Esophagus squamous epithelium (tissue), 5 donors: ENCODE data around the gene TEX51. TPM values are rescaled to one million over a fixed set of nuclear protein-coding genes. Genes with fewer than 3 reads are reported as not detected.

Experiments used
- DNase-seq: peaks from one replicate; lab custom pipeline; 2025; lab: John Stamatoyannopoulos, UW
- H3K27ac ChIP-seq, 4 donors: fragments of 200-600 bp; sonication (generic); one replicate each; pipeline ENCODE4 v1.5.1; 2016 to 2019; ENCODE audit warnings: mild to moderate bottlenecking in 1 of 4
- H3K27me3 ChIP-seq, 4 donors: fragments of 200-600 bp; sonication (generic); 1 replicate in 3 of 4; 2 replicates in 1 of 4; pipeline versions ENCODE4 v1.5.1 to v1.6.0; 2017 to 2021; ENCODE audit warnings: antibody characterized with exemption in 1 of 4
- H3K36me3 ChIP-seq, 3 donors: fragments of 200-600 bp; sonication (generic); one replicate each; pipeline ENCODE4 v1.5.1; 2016 to 2019
- H3K4me1 ChIP-seq, 3 donors: fragments of 200-600 bp; sonication (generic); one replicate each; pipeline ENCODE4 v1.5.1; 2017 to 2019
- H3K4me3 ChIP-seq, 4 donors: fragments of 200-600 bp; sonication (generic); 1 replicate in 3 of 4; 2 replicates in 1 of 4; pipeline ENCODE4 v1.5.1; 2016 to 2019; ENCODE audit warnings: mild to moderate bottlenecking in 2 of 4, moderate library complexity in 1 of 4
- H3K9me3 ChIP-seq, 3 donors: fragments of 200-600 bp; sonication (generic); one replicate each; pipeline ENCODE4 v1.5.1; 2016 to 2019
- CTCF ChIP-seq, 6 experiments: fragments of 450-650 bp in 4 of 6; fragments of 200-600 bp in 2 of 6; sonication (generic) in 2 of 6; IDR thresholded peaks; one replicate each; pipeline ENCODE4 v1.5.1; 2016 to 2019; ENCODE audit warnings: antibody characterized with exemption in 6 of 6, mild to moderate bottlenecking in 4 of 6, moderate library complexity in 4 of 6
- POLR2A ChIP-seq, 4 donors: fragments of 450-650 bp; IDR thresholded peaks; one replicate each; pipeline ENCODE4 v1.6.1; 2017; ENCODE audit warnings: antibody characterized with exemption in 4 of 4, mild to moderate bottlenecking in 4 of 4, moderate library complexity in 3 of 4
- WGBS, 2 donors: methylation state at CpG; one replicate each; pipeline ENCODE4 v1.1.5; 2018; 5-methylcytosine and 5-hydroxymethylcytosine counted together
- intact Hi-C: fragments of 100-400 bp; cut with DNase I; formaldehyde crosslinking; loops from one replicate; pipeline ENCODE4 v1.15.0; 2022
- total RNA-seq, 4 donors: library from RNA; depleted of rRNA; stranded (reverse); fragments of >200 nt; gene quantifications; one replicate each; pipeline ENCODE4 v1.1.0, GENCODE V29; 2016
- donor health status: DM: yes; HTN: yes; CAD: no.

The TEX51 gene
- total RNA-seq, 4 donors from 2014 or later = not detected

- WGBS, 2 donors = 65 to 79% methylated on average over 4 of the region's 4 CpGs
- Histone ChIP-seq H3K27ac (no peak overlapping the region), H3K9me3 (peaks cover 0 to 24% (median 4%) of the 10 kb centered on the region in 3 donors), H3K27me3 (no peaks in the 10 kb centered on the region), H3K36me3 (no peaks in the 10 kb centered on the region), H3K4me1 (no peaks in the 10 kb centered on the region), H3K4me3 (no peak overlapping the region)
- intact Hi-C loops = no loop called here
- DNase-seq = no peak
- no peak for TF ChIP-seq POLR2A (IDR thresholded peaks at IDR 0.05)
- no peak for TF ChIP-seq CTCF (IDR thresholded peaks at IDR 0.05)
These were observed 22.1 kb upstream of the TEX51 start for GRCh38 chr2:126876631-126877030.

- no peaks in the 10 kb centered on the region for H3K27me3 ChIP-seq
- H3K4me1 ChIP-seq = no peaks in the 10 kb centered on the region
- H3K9me3 ChIP-seq = peaks cover 0 to 24% (median 4%) of the 10 kb centered on the region in 3 donors
- intact Hi-C loops = no loop called here
- H3K36me3 ChIP-seq = no peaks in the 10 kb centered on the region
- TF ChIP-seq CTCF (IDR thresholded peaks at IDR 0.05) (no peak), POLR2A (IDR thresholded peaks at IDR 0.05) (no peak)
- 89 to 100% methylated on average over 1 to 2 of the region's 5 CpGs for WGBS, 2 donors
- no peak overlapping the region for H3K27ac ChIP-seq
- no peak for DNase-seq
- no peak overlapping the region for H3K4me3 ChIP-seq
These were observed 21.6 kb upstream of the TEX51 start for GRCh38 chr2:126877041-126877440.

DNA sequence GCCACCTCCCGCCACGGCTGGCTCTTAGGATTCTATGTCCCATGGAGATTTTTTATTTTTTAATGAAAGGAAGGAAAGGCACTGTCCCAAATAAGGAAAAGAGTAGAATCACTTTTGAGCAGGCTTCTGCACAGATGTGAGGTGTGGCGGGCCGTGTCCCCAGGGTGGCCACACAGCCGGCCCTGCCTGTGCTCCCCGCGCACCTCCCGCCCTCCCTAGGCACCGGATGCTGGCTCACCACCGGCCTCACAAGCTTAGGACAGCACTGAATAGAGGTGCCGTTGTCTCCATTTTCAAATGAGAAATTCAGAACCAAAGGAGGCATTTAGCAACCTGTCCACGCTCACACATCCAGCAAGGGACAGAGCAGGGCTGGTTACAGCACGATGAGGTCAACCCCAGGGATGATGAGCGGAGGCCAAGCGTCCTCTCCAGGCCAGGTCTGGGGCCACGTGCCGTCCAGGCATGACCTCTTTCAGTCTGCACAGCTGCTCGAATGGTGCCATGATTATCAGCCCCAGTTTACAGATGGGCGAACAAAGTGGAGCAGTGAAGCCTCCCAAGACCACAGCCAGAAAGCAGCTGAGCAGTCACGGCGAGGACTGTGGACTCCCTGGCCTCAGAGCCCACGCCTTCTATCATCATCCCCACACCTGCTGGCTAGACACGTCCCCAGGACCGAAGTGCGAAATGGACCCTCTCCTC is 20.7 kb upstream of the TEX51 start:
- intact Hi-C loops = no loop called here
- Histone ChIP-seq H3K4me1 (no peaks in the 10 kb centered on the region), H3K4me3 (no peak overlapping the region), H3K9me3 (peaks cover 0 to 24% (median 4%) of the 10 kb centered on the region in 3 donors), H3K36me3 (no peaks in the 10 kb centered on the region), H3K27ac (no peak overlapping the region), H3K27me3 (no peaks in the 10 kb centered on the region)
- TF ChIP-seq POLR2A (IDR thresholded peaks at IDR 0.05) (no peak), CTCF (IDR thresholded peaks at IDR 0.05) (no peak)
- DNase-seq = no peak
- 78 to 84% methylated on average over 6 to 14 of the region's 25 CpGs for WGBS, 2 donors

GRCh38 chr2:126878601-126879000 is 20.1 kb upstream of the TEX51 start:
- 59 to 90% methylated on average over 7 of the region's 7 CpGs for WGBS, 2 donors
- H3K27me3 ChIP-seq = no peaks in the 10 kb centered on the region
- no peaks in the 10 kb centered on the region for H3K4me1 ChIP-seq
- H3K27ac ChIP-seq = no peak overlapping the region
- DNase-seq = no peak
- H3K4me3 ChIP-seq = no peak overlapping the region
- H3K36me3 ChIP-seq = no peaks in the 10 kb centered on the region
- intact Hi-C loops = no loop called here
- H3K9me3 ChIP-seq = peaks cover 0 to 24% (median 4%) of the 10 kb centered on the region in 3 donors
- no peak for TF ChIP-seq CTCF (IDR thresholded peaks at IDR 0.05)
- no peak for TF ChIP-seq POLR2A (IDR thresholded peaks at IDR 0.05)

GRCh38 chr2:126879348-126880298 is 19.1 kb upstream of the TEX51 start:
- TF ChIP-seq POLR2A (IDR thresholded peaks at IDR 0.05) = no peak
- no peak for TF ChIP-seq CTCF (IDR thresholded peaks at IDR 0.05)
- intact Hi-C loops = no loop called here
- H3K4me3 ChIP-seq = no peak overlapping the region
- H3K9me3 ChIP-seq = peaks cover 0 to 19% (median 4%) of the 10 kb centered on the region in 3 donors
- no peak overlapping the region for H3K27ac ChIP-seq
- no peaks in the 10 kb centered on the region for H3K27me3 ChIP-seq
- 93 to 96% methylated on average over 11 to 12 of the region's 12 CpGs for WGBS, 2 donors
- no peak for DNase-seq
- H3K36me3 ChIP-seq = no peaks in the 10 kb centered on the region
- no peaks in the 10 kb centered on the region for H3K4me1 ChIP-seq
